Testis (tissue), 2 donors: ENCODE data around the gene COL12A1.

Experiments used
- POLR2A ChIP-seq: fragments of 450-650 bp; IDR thresholded peaks from one replicate; pipeline ENCODE4 v1.6.1; 2017; ENCODE audit warnings: antibody characterized with exemption, mild to moderate bottlenecking, moderate library complexity
- TF ChIP-seq, protein P1 (sequence below), 3 experiments: fragments of 450-650 bp in 2 of 3; fragments of 200-600 bp in 1 of 3; sonication (generic) in 1 of 3; IDR thresholded peaks; one replicate each; pipeline ENCODE4 v1.5.1; 2016 to 2019; ENCODE audit warnings: antibody characterized with exemption in 3 of 3, mild to moderate bottlenecking in 2 of 3, moderate library complexity in 1 of 3

DNA sequence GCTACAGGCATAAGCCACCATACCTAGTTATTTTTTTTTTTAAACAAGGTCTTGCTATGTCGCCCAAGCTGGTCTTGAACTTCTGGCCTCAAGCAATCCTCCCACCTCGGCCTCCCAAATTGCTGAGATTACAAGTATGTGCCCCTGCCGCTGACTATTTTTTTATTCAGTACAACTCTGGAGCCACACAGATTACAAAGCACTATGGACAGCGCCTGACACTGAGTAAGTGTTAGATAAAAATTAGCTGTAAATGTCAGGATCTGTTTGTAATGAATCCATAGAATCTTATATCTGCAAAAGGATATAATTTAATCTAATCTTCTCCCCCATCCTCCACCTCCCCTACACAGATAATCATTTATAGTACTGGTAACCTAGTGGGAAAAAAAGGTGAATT, 15.3 kb upstream of the COL12A1 start:
- TF ChIP-seq, protein P1, sequence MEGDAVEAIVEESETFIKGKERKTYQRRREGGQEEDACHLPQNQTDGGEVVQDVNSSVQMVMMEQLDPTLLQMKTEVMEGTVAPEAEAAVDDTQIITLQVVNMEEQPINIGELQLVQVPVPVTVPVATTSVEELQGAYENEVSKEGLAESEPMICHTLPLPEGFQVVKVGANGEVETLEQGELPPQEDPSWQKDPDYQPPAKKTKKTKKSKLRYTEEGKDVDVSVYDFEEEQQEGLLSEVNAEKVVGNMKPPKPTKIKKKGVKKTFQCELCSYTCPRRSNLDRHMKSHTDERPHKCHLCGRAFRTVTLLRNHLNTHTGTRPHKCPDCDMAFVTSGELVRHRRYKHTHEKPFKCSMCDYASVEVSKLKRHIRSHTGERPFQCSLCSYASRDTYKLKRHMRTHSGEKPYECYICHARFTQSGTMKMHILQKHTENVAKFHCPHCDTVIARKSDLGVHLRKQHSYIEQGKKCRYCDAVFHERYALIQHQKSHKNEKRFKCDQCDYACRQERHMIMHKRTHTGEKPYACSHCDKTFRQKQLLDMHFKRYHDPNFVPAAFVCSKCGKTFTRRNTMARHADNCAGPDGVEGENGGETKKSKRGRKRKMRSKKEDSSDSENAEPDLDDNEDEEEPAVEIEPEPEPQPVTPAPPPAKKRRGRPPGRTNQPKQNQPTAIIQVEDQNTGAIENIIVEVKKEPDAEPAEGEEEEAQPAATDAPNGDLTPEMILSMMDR (IDR thresholded peaks at IDR 0.05) = no peak
- no peak for TF ChIP-seq POLR2A
